HG02610 (cell line): ENCODE measurements around the gene CCL18.
"Not testable (repeated sequence)": the region's sequence is repeated elsewhere in the genome, so short reads cannot be mapped to it uniquely, and the experiment has no call there.

Source experiments
- ATAC-seq: cut with Tn5 transposase; IDR thresholded peaks from one replicate; pipeline ENCODE4 v1.9.1; 2021; ENCODE audit warnings: mild to moderate bottlenecking, moderate library complexity; ENCODE audit not compliant: unreplicated experiment

CCL18 gene

GRCh38 chr17:36070427-36070826 is 6.4 kb downstream of the CCL18 start:
- no peak for ATAC-seq

GRCh38 chr17:36071751-36072150 is 7.7 kb downstream of the CCL18 start:
- no peak for ATAC-seq

GRCh38 chr17:36072431-36073121 is 8.5 kb downstream of the CCL18 start:
- no peak for ATAC-seq

- peak; percentile 66 for ATAC-seq
Observed at GRCh38 chr17:36074365-36074764, 10.3 kb downstream of the CCL18 start.

GRCh38 chr17:36081681-36082471 is 17.8 kb downstream of the CCL18 start:
- ATAC-seq, result peak; percentile 32

GRCh38 chr17:36082482-36083120 is 18.5 kb downstream of the CCL18 start:
- peak; percentile 58 for ATAC-seq

- not testable (repeated sequence) for ATAC-seq
Observed at GRCh38 chr17:36083691-36084090, 19.6 kb downstream of the CCL18 start.

GRCh38 chr17:36085765-36086164 is 21.7 kb downstream of the CCL18 start:
- no peak for ATAC-seq

- ATAC-seq, result no peak
Observed at GRCh38 chr17:36086791-36087190, 22.7 kb downstream of the CCL18 start.

- ATAC-seq, result not testable (repeated sequence)
Observed at GRCh38 chr17:36087471-36087870, 23.4 kb downstream of the CCL18 start.

GRCh38 chr17:36087897-36088572 is 24.0 kb downstream of the CCL18 start:
- not testable (repeated sequence) for ATAC-seq

GRCh38 chr17:36088670-36089338 is 24.7 kb downstream of the CCL18 start:
- ATAC-seq, result no peak

GRCh38 chr17:36089339-36089865 is 25.3 kb downstream of the CCL18 start:
- ATAC-seq, result no peak

- peak; percentile 62 for ATAC-seq
Observed at GRCh38 chr17:36089888-36090836, 26.1 kb downstream of the CCL18 start, which contains the start of gene CCL3. TSS of gene CCL3 (minus strand) at chr17:36090143. CDS start at chr17:36090058, 85 bp downstream.

- peak; percentile 24 for ATAC-seq
Observed at GRCh38 chr17:36092230-36092629, 28.2 kb downstream of the CCL18 start.

GRCh38 chr17:36092715-36093114 is 28.6 kb downstream of the CCL18 start:
- ATAC-seq, result not testable (repeated sequence)

- ATAC-seq, result no peak
Observed at GRCh38 chr17:36094232-36094631, 30.2 kb downstream of the CCL18 start.

- no peak for ATAC-seq
Observed at GRCh38 chr17:36094746-36095145, 30.7 kb downstream of the CCL18 start.

- ATAC-seq, result no peak
Observed at GRCh38 chr17:36095992-36096391, 31.9 kb downstream of the CCL18 start.
